Esophagus mucosa (tissue), 1 donor: Measurements from ENCODE around the gene RBMS3. TPM values are rescaled to one million over a fixed set of nuclear protein-coding genes. Genes with fewer than 3 reads are reported as not detected.

ENCODE experiments used
- ATAC-seq: fragments of 200-7000 bp; cut with Tn5 transposase; one replicate; pipeline ENCODE4 v1.9.1; 2020
- total RNA-seq: library from RNA; stranded (reverse); gene quantifications from one replicate; pipeline ENCODE4 v1.2.4, GENCODE V29; 2023
- donor health status: DM: yes; HTN: yes; CAD: no.

Gene RBMS3
- total RNA-seq, 1 donor from 2014 or later = 3.4 TPM

- ATAC-seq = no peak
Observed at GRCh38 chr3:29536016-29536758, 255.3 kb downstream of the RBMS3 start.

- no peak for ATAC-seq
Observed at GRCh38 chr3:29537889-29538609, 257.2 kb downstream of the RBMS3 start.

- no peak for ATAC-seq
Observed at GRCh38 chr3:29538610-29538958, 257.7 kb downstream of the RBMS3 start.

- no peak for ATAC-seq
Observed at GRCh38 chr3:29540544-29540943, 259.7 kb downstream of the RBMS3 start.

- no peak for ATAC-seq
Observed at GRCh38 chr3:29544701-29545363, 264.0 kb downstream of the RBMS3 start.

- no peak for ATAC-seq
Observed at GRCh38 chr3:29545615-29546014, 264.7 kb downstream of the RBMS3 start.

- ATAC-seq = no peak
Observed at GRCh38 chr3:29552051-29552450, 271.2 kb downstream of the RBMS3 start.

GRCh38 chr3:29554566-29554965 is 273.7 kb downstream of the RBMS3 start:
- ATAC-seq = no peak

GRCh38 chr3:29555590-29555989 is 274.7 kb downstream of the RBMS3 start:
- ATAC-seq = no peak

- ATAC-seq = no peak
Observed at GRCh38 chr3:29557186-29557585, 276.3 kb downstream of the RBMS3 start.

- ATAC-seq = no peak
Observed at GRCh38 chr3:29557825-29558224, 277.0 kb downstream of the RBMS3 start.

GRCh38 chr3:29559741-29560465 is 279.0 kb downstream of the RBMS3 start:
- ATAC-seq = no peak

GRCh38 chr3:29561651-29562149 is 280.8 kb downstream of the RBMS3 start:
- ATAC-seq = no peak

GRCh38 chr3:29565236-29565635 is 284.4 kb downstream of the RBMS3 start:
- no peak for ATAC-seq

- ATAC-seq = no peak
Observed at GRCh38 chr3:29567501-29567900, 286.6 kb downstream of the RBMS3 start.

GRCh38 chr3:29568355-29568754 is 287.5 kb downstream of the RBMS3 start:
- ATAC-seq = no peak

GRCh38 chr3:29576181-29576580 is 295.3 kb downstream of the RBMS3 start:
- no peak for ATAC-seq

GRCh38 chr3:29576675-29577074 is 295.8 kb downstream of the RBMS3 start:
- no peak for ATAC-seq

GRCh38 chr3:29577250-29577649 is 296.4 kb downstream of the RBMS3 start:
- ATAC-seq = no peak

- ATAC-seq = no peak
Observed at GRCh38 chr3:29581311-29581710, 300.4 kb downstream of the RBMS3 start.

- ATAC-seq = no peak
Observed at GRCh38 chr3:29582273-29582672, 301.4 kb downstream of the RBMS3 start.

- no peak for ATAC-seq
Observed at GRCh38 chr3:29583861-29584260, 303.0 kb downstream of the RBMS3 start.

- ATAC-seq = no peak
Observed at GRCh38 chr3:29585368-29585767, 304.5 kb downstream of the RBMS3 start.
